Coronary artery (tissue), 2 donors: ENCODE results near the gene CDK15.

Experiments used
- DNase-seq: peaks from one replicate; pipeline ENCODE4 v3.0.0-alpha.2; 2017; ENCODE audit warnings: low spot score
- H3K27ac ChIP-seq, 2 donors: fragments of 200-600 bp; sonication (generic); one replicate each; pipeline ENCODE4 v1.5.1; 2016 to 2019
- H3K4me3 ChIP-seq: fragments of 200-600 bp; sonication (generic); 2 replicates; pipeline ENCODE4 v1.5.1; 2016; ENCODE audit warnings: mild to moderate bottlenecking, moderate library complexity
- TF ChIP-seq, protein P1 (sequence below): fragments of 200-600 bp; sonication (generic); IDR thresholded peaks from one replicate; pipeline ENCODE4 v1.5.1; 2019; ENCODE audit warnings: antibody characterized with exemption

CDK15 gene

DNA sequence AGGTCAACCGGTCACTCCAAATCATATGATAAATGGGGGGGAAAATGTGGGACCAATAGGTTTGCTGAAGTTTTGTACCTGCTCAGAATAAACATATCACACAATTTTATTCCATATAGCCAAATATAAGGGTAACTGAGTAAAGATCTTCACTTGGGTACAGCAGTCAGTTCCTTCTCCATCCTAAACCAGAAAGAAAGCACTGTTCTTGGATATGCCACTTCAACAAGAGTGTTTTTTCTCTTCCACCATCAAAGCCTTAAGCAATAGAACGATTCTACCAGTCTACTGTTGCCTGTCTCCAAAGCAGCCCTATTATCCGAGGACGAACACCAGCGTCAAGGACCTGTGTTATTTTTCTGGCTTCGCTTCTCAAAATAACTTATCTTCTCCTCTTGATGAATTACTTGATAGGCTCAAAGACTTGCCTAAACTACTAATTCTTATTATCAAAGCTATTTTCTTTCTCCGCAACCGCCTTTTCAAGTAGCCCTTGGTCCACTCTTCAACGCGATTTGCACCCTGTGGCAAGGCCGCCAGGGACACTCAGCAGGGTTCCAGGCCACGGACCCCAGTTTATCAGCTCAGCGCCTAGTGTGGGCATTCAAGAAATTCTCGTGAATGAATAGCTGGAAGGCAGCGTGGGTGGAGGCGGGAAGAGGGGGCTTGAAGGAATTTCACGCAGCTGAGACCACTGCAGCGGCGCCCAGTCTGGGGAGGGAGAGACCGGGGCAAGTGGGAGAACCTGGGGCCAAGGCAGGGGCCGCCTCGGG, 26.2 kb upstream of the CDK15 start:
- no peak for DNase-seq
- Histone ChIP-seq H3K27ac (peak overlapping the region; percentile 82 to 94), H3K4me3 (peak overlapping the region; percentile 99)
- TF ChIP-seq, protein P1, sequence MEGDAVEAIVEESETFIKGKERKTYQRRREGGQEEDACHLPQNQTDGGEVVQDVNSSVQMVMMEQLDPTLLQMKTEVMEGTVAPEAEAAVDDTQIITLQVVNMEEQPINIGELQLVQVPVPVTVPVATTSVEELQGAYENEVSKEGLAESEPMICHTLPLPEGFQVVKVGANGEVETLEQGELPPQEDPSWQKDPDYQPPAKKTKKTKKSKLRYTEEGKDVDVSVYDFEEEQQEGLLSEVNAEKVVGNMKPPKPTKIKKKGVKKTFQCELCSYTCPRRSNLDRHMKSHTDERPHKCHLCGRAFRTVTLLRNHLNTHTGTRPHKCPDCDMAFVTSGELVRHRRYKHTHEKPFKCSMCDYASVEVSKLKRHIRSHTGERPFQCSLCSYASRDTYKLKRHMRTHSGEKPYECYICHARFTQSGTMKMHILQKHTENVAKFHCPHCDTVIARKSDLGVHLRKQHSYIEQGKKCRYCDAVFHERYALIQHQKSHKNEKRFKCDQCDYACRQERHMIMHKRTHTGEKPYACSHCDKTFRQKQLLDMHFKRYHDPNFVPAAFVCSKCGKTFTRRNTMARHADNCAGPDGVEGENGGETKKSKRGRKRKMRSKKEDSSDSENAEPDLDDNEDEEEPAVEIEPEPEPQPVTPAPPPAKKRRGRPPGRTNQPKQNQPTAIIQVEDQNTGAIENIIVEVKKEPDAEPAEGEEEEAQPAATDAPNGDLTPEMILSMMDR, result no peak

DNA sequence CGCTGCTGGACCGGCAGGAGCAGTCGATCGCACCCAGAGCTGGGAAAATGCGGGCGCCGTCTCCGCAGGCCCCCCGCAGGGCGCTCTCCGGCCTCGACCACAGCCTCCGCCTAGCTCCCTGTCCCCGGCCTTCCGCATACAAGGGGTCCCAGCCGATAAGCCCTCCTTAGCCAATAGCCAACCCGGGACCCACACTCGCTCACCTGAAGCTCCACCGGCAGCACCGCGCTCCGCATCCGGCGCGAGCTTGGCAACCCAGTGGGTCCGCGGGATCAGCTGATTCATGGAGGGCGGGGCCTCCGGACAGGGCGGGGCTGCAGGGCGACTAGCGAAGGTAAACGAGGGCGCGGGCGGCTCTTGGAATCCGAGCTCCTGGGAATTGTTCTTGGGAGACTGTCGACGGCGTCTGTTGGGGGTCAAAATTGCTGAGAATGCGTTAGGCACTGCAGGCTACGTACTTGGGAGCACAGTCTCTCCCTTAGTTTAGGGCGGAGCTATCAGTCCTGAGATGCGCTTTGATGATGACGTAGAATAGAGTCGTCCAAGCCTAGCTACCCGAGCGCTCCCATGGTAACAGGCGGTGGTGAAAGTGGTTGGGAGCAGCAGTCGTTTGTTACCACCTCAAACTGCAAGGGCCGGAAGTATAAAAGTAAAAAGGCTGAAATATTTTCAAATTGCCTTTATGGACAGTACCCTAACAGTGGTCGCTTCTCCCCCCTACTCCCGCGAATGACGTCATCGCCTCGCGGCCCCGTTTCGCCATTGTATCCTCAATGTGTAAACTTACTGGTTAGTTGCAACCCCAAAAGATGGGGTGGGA, 25.5 kb upstream of the CDK15 start, which contains the start of gene ALS2:
ALS2 (minus strand) TSS at position 260 of the 820 bp plus-strand sequence. CDS start 12,048 bp downstream, outside the sequence.
- peak; percentile 97 for DNase-seq
- peak within 1 kb of the TSS; percentile 99 for H3K4me3 ChIP-seq
- H3K27ac ChIP-seq, result peak within 1 kb of the TSS; percentile 82 to 94
- TF ChIP-seq, protein P1, result no peak

DNA sequence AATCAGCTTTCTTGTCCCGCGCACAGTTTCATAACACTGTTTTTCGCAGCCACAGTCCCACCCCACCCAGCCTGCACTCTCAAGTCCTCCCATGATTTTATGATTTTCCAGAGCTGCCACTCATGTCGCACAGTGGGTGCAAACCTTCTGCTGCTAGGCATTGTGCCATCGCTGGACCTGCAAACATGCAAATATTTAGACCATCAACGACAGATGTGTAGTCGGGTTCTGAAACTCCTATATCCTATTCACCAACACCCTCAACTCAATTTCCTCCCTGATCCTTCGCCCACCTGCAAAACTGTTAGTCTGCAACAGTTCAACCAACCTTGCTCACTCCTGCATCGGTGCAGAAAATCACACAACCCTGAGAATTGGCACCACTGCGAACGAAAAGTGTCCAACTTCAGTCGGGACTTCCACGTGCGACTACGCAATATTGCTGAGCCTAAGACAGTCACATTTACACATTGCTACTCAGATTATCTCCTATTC, 24.7 kb upstream of the CDK15 start:
- no peak for DNase-seq
- Histone ChIP-seq H3K27ac (peak overlapping the region; percentile 82 to 94), H3K4me3 (peak overlapping the region; percentile 99)
- TF ChIP-seq, protein P1, result no peak

DNA sequence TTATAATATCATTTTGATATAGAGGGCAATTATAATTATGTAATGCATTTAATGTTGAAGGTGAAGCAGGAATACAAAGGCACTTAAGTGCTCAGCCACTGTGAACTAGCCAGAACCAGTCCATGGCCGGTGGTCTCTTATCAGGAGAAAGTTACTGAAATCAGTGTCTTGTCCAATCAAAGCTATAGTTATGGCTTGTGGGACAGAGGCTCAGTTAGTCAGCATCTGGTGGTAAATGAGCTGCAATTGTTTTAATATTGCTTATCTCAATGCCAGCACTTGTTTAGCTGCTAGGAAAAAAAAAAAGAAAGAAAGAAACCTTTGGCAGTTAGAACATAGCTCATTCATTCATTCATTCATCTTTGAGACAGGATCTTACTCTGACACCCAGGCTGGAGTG, 21.8 kb upstream of the CDK15 start:
- no peak for DNase-seq
- TF ChIP-seq, protein P1, result no peak
- H3K4me3 ChIP-seq, result no peak overlapping the region
- no peak overlapping the region for H3K27ac ChIP-seq

DNA sequence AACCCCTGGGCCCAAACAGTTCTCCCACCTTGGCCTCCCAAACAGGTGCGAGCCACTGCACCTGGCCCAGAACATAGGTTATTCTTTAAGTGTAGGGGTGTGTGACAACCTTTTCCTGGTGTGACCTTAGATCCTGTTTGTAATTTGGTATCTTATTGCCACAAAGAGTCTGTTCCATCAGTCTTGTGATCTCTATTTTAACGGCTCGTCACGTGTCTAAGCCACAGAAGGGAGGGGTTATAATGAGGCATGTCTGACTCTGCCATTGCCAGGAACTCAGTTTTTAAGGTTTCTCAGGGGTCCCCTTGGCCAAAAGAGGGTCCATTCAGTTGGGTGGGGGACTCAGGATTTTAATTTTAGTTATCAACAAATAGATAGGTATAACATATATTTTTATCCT, 21.2 kb upstream of the CDK15 start:
- Histone ChIP-seq H3K27ac (no peak overlapping the region), H3K4me3 (no peak overlapping the region)
- TF ChIP-seq, protein P1, result no peak
- no peak for DNase-seq

DNA sequence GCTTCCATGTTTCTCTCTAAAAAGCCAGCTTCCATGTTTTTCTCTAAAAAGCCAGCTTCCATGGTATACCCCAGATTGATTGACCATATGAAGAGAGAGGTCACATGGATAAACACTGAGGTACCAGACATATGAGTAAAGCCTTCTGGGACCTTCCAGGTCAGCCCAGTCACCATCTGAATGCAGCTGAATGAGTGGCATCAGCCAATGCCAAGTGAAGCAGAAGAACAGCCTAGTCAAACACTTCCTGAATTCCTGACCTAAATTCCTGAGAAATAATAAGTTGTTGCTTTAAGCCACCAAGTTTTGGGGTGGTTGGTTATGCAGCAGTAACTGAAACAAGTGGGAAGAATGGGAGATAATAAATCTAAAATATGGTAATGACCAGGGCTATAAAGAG, 19.9 kb upstream of the CDK15 start:
- no peak for DNase-seq
- H3K4me3 ChIP-seq, result no peak overlapping the region
- H3K27ac ChIP-seq, result no peak overlapping the region

More for the DNA sequence above, 19.9 kb upstream of the CDK15 start:
- TF ChIP-seq, protein P1, result no peak
